ACC112 (cell line): ENCODE measurements around the gene DNAJC11.
A peak's percentile ranks its signal among the peaks of the same experiment; 100 is the strongest.
"Not testable (repeated sequence)": the region's sequence is repeated elsewhere in the genome, so short reads cannot be mapped to it uniquely, and the experiment has no call there.

Experiments used
- H2AFZ ChIP-seq: fragments of 200-600 bp; sonication (generic); one replicate; pipeline ENCODE4 v1.6.0; 2017; ENCODE audit warnings: antibody characterized with exemption, low read length; ENCODE audit not compliant: unreplicated experiment
- H3K27ac ChIP-seq: fragments of 200-600 bp; sonication (generic); 2 replicates; pipeline ENCODE4 v1.5.1; 2014; ENCODE audit warnings: low read depth, mild to moderate bottlenecking, antibody characterized with exemption, low read length, moderate library complexity
- H3K27me3 ChIP-seq: fragments of 200-600 bp; sonication (generic); 2 replicates; pipeline ENCODE4 v1.6.1; 2014; ENCODE audit warnings: mild to moderate bottlenecking, antibody characterized with exemption, low read length, moderate library complexity, mixed read lengths; ENCODE audit not compliant: insufficient read depth
- H3K36me3 ChIP-seq: fragments of 200-600 bp; sonication (generic); 2 replicates; pipeline ENCODE4 v1.6.1; 2016; ENCODE audit warnings: mild to moderate bottlenecking, antibody characterized with exemption, low read length, moderate library complexity, mixed read lengths; ENCODE audit not compliant: insufficient read depth
- H3K4me1 ChIP-seq: fragments of 200-600 bp; sonication (generic); one replicate; pipeline ENCODE4 v1.6.1; 2016; ENCODE audit warnings: low read length, mixed read lengths; ENCODE audit not compliant: insufficient read depth, unreplicated experiment, control insufficient read depth
- H3K4me3 ChIP-seq: fragments of 200-600 bp; sonication (generic); 2 replicates; pipeline ENCODE4 v1.5.1; 2014; ENCODE audit warnings: mild to moderate bottlenecking, low read depth, low read length
- H3K79me2 ChIP-seq: fragments of 200-600 bp; sonication (generic); one replicate; pipeline ENCODE4 v1.6.0; 2016; ENCODE audit warnings: low read length; ENCODE audit not compliant: control insufficient read depth, unreplicated experiment, insufficient read depth

Gene DNAJC11

DNA sequence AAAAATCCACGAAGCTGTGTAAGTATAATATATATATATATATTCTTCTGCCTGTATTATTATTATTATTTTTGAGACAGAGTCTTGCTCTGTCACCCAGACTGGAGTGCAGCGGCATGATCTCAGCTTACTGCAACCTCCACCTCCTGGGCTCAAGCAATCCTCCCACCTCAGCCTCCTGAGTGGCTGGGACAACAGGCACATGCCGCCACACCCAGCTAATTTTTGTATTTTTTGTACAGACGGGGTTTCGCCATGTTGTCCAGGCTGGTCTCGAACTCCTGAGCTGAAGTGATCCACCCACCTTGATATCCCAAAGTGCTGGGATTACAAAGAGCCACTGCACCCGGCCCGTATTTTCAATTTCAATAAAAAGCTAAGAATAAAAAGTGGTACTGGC, 101.6 kb downstream of the DNAJC11 start:
- peak overlapping the region; percentile 99 for H3K27ac ChIP-seq
- not testable (repeated sequence) for H3K36me3 ChIP-seq, H3K27me3 ChIP-seq, H2AFZ ChIP-seq
- peaks cover 34% of the 10 kb centered on the region for H3K4me1 ChIP-seq
- H3K79me2 ChIP-seq, result peaks cover 67% of the 10 kb centered on the region
- peak overlapping the region; percentile 95 for H3K4me3 ChIP-seq

DNA sequence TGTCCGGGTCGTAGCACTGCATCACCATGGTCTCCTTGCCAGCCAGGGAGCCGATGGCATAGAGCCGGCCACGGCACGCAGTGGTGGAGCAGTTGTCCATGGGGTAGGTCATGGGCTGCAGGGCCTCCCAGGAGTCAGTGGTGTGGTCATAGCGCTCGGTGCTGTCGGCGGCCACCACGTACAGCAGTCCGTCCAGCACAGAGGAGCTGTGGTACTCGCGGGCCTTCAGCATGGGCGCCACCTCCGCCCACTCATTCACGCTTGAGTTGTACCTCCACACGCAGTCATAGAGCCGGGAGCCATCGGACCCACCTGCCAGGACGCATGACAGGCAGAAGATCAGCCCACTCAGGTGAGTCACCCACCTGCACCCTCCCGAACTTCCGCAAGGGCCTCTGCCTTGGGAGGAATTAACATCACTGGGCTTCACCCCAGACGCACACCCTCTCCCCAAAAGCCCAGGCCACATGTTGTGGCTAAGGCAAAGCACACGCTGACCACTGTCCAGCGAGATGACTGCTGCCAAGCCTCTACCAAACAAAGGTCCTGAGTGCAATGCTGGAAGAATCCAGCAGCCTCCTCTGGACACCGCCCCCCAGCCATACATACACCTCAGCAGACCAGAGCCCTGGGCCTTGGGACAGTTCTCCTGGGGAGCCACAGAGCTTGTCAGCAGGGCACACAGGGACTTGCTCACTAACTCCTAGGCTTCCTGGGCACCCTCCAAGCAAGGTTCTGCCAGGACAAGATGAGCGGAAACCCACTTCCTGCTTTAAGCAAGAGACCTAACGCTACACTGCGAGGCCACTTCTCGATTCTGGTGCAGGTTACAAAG, 102.3 kb downstream of the DNAJC11 start:
- Histone ChIP-seq H3K27me3 (no peaks in the 10 kb centered on the region), H3K4me3 (peak overlapping the region; percentile 69), H3K79me2 (peaks cover 67% of the 10 kb centered on the region), H3K36me3 (peaks cover 4% of the 10 kb centered on the region; the same call in 1 of the 2 replicates), H3K4me1 (peaks cover 28% of the 10 kb centered on the region), H2AFZ (no peak overlapping the region), H3K27ac (no peak overlapping the region)

DNA sequence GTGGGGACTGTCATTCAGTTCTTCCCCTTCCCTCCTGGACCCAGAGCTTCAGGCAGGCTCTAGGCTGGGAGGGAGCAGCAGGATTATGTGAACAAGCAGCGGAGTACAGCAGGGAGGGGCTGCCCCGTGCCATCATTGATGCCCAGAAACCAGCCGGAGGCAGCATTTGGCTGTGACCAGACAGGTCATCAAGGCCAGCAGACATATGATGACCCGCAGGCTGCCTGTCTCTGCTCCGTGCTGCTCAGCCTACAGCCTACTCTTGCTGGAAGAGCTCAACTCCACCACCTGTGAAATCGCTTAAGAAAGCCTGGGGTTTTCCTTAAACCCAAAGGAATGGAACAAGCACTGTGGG, 103.9 kb downstream of the DNAJC11 start:
- H3K27me3 ChIP-seq, result no peaks in the 10 kb centered on the region
- peaks cover 71% of the 10 kb centered on the region for H3K79me2 ChIP-seq
- H3K4me3 ChIP-seq, result no peak overlapping the region
- peaks cover 19% of the 10 kb centered on the region for H3K4me1 ChIP-seq
- no peak overlapping the region for H2AFZ ChIP-seq
- H3K36me3 ChIP-seq, result peaks cover 11% of the 10 kb centered on the region; the same call in 1 of the 2 replicates
- H3K27ac ChIP-seq, result no peak overlapping the region

DNA sequence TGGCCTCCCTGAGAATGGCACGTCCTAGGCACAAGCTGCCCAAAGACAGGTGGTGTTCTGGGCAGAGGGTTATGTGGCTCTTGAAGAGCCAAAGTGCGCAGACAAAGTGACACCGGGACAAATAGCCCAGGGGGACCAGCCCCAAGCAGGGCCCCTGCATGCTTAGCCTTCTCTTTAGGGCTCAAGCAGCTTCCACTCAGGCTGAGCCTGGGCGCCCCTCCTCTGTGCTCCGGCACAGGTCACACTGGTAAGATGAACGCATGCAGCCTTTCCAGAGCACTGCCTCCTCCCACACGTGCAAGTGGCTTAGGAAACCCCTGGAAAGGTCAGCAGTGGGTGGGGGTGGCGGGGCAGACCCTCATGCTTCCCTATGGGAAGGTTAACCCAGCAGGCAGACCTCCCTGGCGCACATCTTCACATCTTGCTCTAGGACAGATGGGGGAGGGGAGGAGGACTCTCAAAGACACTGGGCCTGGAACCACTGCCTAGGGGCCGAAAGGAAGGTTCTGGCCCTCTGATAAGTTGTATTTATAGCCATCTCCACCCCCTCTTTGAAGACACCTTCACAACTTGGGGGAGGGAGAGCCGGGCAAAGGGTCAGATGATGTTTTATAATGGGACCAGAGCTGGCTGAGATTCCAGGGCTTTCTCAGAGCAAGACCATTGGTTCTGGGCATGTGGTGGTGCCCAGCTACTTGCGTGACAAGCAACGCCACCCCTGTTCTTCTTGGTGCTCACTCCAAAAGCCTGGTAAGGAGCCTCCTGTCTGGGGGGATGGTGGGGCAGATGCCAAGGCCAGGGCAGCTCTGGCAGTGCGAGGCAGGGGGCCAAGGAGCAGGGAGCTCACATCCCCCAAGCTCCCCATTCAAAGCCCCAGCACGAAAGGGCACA, 104.5 kb downstream of the DNAJC11 start:
- H3K27ac ChIP-seq, result no peak overlapping the region
- H2AFZ ChIP-seq, result no peak overlapping the region
- H3K27me3 ChIP-seq, result no peaks in the 10 kb centered on the region
- peaks cover 66% of the 10 kb centered on the region for H3K79me2 ChIP-seq
- H3K4me3 ChIP-seq, result no peak overlapping the region
- peaks cover 11% of the 10 kb centered on the region; the same call in 1 of the 2 replicates for H3K36me3 ChIP-seq
- peaks cover 19% of the 10 kb centered on the region for H3K4me1 ChIP-seq

- Histone ChIP-seq H3K4me3 (no peak overlapping the region), H3K79me2 (peaks cover 58% of the 10 kb centered on the region), H3K27me3 (no peaks in the 10 kb centered on the region), H3K27ac (no peak overlapping the region), H2AFZ (no peak overlapping the region), H3K4me1 (peaks cover 19% of the 10 kb centered on the region), H3K36me3 (peaks cover 11% of the 10 kb centered on the region; the same call in 1 of the 2 replicates)
Measured at GRCh38 chr1:6596351-6596750, 105.3 kb downstream of the DNAJC11 start.

- H3K4me3 ChIP-seq, result no peak overlapping the region
- no peaks in the 10 kb centered on the region for H3K27me3 ChIP-seq
- peaks cover 11% of the 10 kb centered on the region; the same call in 1 of the 2 replicates for H3K36me3 ChIP-seq
- H3K4me1 ChIP-seq, result peaks cover 19% of the 10 kb centered on the region
- no peak overlapping the region for H2AFZ ChIP-seq
- no peak overlapping the region for H3K27ac ChIP-seq
- peaks cover 47% of the 10 kb centered on the region for H3K79me2 ChIP-seq
Measured at GRCh38 chr1:6594977-6595740, 106.5 kb downstream of the DNAJC11 start.

DNA sequence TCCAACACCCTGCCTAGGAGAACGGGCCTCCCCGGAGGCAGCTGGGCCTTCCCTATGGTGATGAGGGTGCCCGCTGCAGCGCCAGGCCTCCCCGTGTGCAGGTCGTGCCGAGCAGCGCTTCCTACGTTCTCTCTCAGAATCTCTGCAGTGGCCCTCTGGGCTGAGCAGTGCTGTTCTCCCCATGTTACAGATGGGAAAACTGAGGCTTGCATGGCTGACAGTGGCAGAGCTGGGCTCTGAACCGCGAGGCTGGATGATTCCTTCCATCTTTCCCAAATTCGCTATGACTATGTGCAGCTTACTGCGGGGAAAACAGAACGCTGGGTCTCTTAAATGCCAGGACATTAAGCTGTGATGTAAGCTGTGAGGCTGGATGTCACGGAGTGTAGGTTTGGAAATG, 107.8 kb downstream of the DNAJC11 start:
- H3K4me1 ChIP-seq, result peaks cover 12% of the 10 kb centered on the region
- H3K36me3 ChIP-seq, result peaks cover 11% of the 10 kb centered on the region; the same call in 1 of the 2 replicates
- no peaks in the 10 kb centered on the region for H3K27me3 ChIP-seq
- peaks cover 34% of the 10 kb centered on the region for H3K79me2 ChIP-seq
- H3K4me3 ChIP-seq, result no peak overlapping the region
- no peak overlapping the region for H3K27ac ChIP-seq
- no peak overlapping the region for H2AFZ ChIP-seq

GRCh38 chr1:6592865-6593593, 108.6 kb downstream of the DNAJC11 start:
- Histone ChIP-seq H3K4me1 (peaks cover 9% of the 10 kb centered on the region), H3K79me2 (peaks cover 30% of the 10 kb centered on the region), H3K4me3 (no peak overlapping the region), H3K27ac (no peak overlapping the region), H3K36me3 (peaks cover 11% of the 10 kb centered on the region; the same call in 1 of the 2 replicates), H2AFZ (no peak overlapping the region), H3K27me3 (no peaks in the 10 kb centered on the region)

GRCh38 chr1:6592441-6592840, 109.2 kb downstream of the DNAJC11 start:
- Histone ChIP-seq H3K79me2 (peaks cover 24% of the 10 kb centered on the region), H3K27me3 (no peaks in the 10 kb centered on the region), H3K4me1 (peaks cover 5% of the 10 kb centered on the region), H3K4me3 (no peak overlapping the region), H3K36me3 (peaks cover 11% of the 10 kb centered on the region; the same call in 1 of the 2 replicates), H3K27ac (no peak overlapping the region), H2AFZ (no peak overlapping the region)
